GM18870 (cell line): ENCODE results near the gene PSMD14.
"Not testable (repeated sequence)": the region's sequence is repeated elsewhere in the genome, so short reads cannot be mapped to it uniquely, and the experiment has no call there.

Experiments
- ATAC-seq: cut with Tn5 transposase; IDR thresholded peaks from one replicate; pipeline ENCODE4 v1.9.1; 2021; ENCODE audit warnings: moderate library complexity; ENCODE audit not compliant: unreplicated experiment

PSMD14 gene

GRCh38 chr2:161335626-161336025 lies 27.4 kb downstream of the PSMD14 start:
- ATAC-seq = no peak

- ATAC-seq = no peak
These were observed 29.0 kb downstream of the PSMD14 start for GRCh38 chr2:161337247-161337646.

GRCh38 chr2:161339532-161339931 lies 31.3 kb downstream of the PSMD14 start:
- ATAC-seq = not testable (repeated sequence)

GRCh38 chr2:161340930-161341413 lies 32.7 kb downstream of the PSMD14 start:
- ATAC-seq = not testable (repeated sequence)

- no peak for ATAC-seq
These were observed 35.0 kb downstream of the PSMD14 start for GRCh38 chr2:161343235-161343634.

- ATAC-seq = no peak
These were observed 36.5 kb downstream of the PSMD14 start for GRCh38 chr2:161344692-161345091.

- no peak for ATAC-seq
These were observed 43.5 kb downstream of the PSMD14 start for GRCh38 chr2:161351678-161352077.

- no peak for ATAC-seq
These were observed 44.5 kb downstream of the PSMD14 start for GRCh38 chr2:161352719-161353118.

- ATAC-seq = no peak
These were observed 45.3 kb downstream of the PSMD14 start for GRCh38 chr2:161353543-161353942.

- ATAC-seq = no peak
These were observed 45.9 kb downstream of the PSMD14 start for GRCh38 chr2:161354106-161354505.

GRCh38 chr2:161355106-161355505 lies 46.9 kb downstream of the PSMD14 start:
- ATAC-seq = no peak

- ATAC-seq = no peak
These were observed 47.8 kb downstream of the PSMD14 start for GRCh38 chr2:161355983-161356382.

GRCh38 chr2:161357097-161357496 lies 48.9 kb downstream of the PSMD14 start:
- no peak for ATAC-seq

- no peak for ATAC-seq
These were observed 50.6 kb downstream of the PSMD14 start for GRCh38 chr2:161358838-161359237.

GRCh38 chr2:161360095-161360654 lies 52.0 kb downstream of the PSMD14 start:
- ATAC-seq = not testable (repeated sequence)

GRCh38 chr2:161362568-161363166 lies 54.4 kb downstream of the PSMD14 start:
- no peak for ATAC-seq

- ATAC-seq = no peak
These were observed 59.5 kb downstream of the PSMD14 start for GRCh38 chr2:161367675-161368074.

GRCh38 chr2:161369311-161369710 lies 61.1 kb downstream of the PSMD14 start:
- ATAC-seq = no peak

- ATAC-seq = no peak
These were observed 62.8 kb downstream of the PSMD14 start for GRCh38 chr2:161370981-161371380.

- no peak for ATAC-seq
These were observed 63.6 kb downstream of the PSMD14 start for GRCh38 chr2:161371869-161372268.

GRCh38 chr2:161373942-161374341 lies 65.7 kb downstream of the PSMD14 start:
- no peak for ATAC-seq

- ATAC-seq = no peak
These were observed 66.2 kb downstream of the PSMD14 start for GRCh38 chr2:161374446-161374845.

- no peak for ATAC-seq
These were observed 71.5 kb downstream of the PSMD14 start for GRCh38 chr2:161379740-161380139.
